ENCODE results near the gene FPGS. TPM values are rescaled to one million over a fixed set of nuclear protein-coding genes. Genes with fewer than 3 reads are reported as not detected.

The FPGS gene
- total RNA-seq, 1 donor = 98.1 TPM

DNA sequence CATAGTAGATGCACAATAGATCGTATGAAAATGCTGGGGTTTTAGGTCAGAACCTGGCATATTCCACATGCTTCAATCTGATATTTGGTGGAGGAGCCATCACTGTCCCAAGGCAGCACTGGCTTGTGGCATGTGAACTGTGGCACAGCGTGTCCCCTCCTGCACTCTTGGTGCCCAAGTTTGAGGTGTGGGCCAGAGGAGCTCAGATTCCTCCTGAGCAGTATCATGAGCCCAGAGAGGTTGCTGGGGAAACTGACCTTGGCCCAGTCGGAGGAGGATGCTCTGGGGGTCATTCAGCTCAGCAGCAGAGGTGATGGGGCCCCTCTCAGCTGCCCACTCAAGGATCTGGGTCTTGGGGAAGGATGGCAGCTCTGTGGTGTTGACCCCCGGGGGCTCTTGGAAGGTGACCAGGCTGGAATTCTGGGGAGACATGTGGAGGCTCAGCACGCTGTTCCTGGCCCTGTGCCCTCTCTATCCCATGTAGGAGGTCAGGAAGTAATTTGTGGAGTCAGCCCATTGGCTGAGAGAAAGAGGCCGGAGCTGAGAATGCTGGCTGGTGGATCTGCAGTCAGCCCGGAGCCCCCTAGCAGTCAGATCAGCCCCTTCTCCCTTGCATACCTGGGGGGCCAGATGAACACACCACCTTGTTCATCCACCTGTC is 23.7 kb downstream of the FPGS start:
- Histone ChIP-seq H4K20me1 (ENCODE audit: insufficient read depth, low read length) (no peaks in the 10 kb centered on the region), H3K4me3 (ENCODE audit: insufficient read depth, low read length) (no peak overlapping the region), H3K9me3 (ENCODE audit: low read depth, low read length) (no peaks in the 10 kb centered on the region), H3K36me3 (ENCODE audit: insufficient read depth, low read length) (peaks cover 69% of the 10 kb centered on the region), H3K27ac (ENCODE audit: low read depth, low read length) (peak overlapping the region; percentile 28), H3K79me2 (ENCODE audit: insufficient read depth, low read length) (peaks cover 54% of the 10 kb centered on the region), H3K4me2 (ENCODE audit: insufficient read depth, low read length) (no peak overlapping the region), H3K4me1 (ENCODE audit: insufficient read depth, low read length) (peaks cover 13% of the 10 kb centered on the region), H3K27me3 (ENCODE audit: insufficient read depth, low read length) (no peaks in the 10 kb centered on the region), H2AFZ (ENCODE audit: low read length) (no peak overlapping the region)
- DNase-seq (ENCODE audit: insufficient read length, low spot score, missing footprints) = peak; percentile 61
- TF ChIP-seq, protein P1, sequence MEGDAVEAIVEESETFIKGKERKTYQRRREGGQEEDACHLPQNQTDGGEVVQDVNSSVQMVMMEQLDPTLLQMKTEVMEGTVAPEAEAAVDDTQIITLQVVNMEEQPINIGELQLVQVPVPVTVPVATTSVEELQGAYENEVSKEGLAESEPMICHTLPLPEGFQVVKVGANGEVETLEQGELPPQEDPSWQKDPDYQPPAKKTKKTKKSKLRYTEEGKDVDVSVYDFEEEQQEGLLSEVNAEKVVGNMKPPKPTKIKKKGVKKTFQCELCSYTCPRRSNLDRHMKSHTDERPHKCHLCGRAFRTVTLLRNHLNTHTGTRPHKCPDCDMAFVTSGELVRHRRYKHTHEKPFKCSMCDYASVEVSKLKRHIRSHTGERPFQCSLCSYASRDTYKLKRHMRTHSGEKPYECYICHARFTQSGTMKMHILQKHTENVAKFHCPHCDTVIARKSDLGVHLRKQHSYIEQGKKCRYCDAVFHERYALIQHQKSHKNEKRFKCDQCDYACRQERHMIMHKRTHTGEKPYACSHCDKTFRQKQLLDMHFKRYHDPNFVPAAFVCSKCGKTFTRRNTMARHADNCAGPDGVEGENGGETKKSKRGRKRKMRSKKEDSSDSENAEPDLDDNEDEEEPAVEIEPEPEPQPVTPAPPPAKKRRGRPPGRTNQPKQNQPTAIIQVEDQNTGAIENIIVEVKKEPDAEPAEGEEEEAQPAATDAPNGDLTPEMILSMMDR (IDR thresholded peaks at IDR 0.05; ENCODE audit: extremely low read depth, low read depth, low read length) = no peak

DNA sequence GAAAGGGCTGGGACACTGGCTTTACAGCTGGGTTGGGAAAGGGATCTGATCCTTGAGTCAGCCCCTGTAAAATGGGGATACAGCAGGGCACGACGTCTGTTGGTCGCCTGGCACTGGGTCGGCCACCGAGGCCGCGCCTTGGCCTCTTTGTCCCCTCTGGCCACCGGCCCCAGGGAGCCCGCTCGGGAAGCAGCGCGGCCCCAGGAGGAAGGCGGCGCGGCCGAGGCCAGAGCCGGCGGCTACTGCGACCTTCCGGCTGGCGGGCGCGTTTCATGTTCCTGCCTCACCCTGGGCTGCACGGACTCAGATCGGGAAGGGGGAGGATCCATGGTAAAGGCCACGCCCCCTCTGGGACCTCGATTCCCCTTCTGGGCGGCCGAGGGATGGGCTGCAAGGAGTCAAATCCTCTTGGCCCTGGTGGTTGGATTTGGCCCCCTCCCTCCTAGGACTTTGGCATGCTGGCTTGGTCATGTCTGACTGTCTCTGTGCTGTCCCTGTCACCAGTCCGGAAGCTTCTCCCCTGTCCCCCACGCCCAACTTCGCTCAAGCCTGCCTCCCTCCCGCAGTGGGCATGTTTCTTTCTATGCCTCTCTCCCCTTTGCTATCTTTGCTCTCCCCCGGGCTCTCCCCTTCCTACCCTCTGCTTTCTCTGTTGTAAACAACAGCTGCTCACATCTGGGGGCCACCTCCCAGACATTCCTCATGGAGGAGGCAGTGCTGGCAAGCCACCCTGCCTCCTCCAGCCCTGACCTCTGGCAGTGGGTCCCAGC is 25.8 kb downstream of the FPGS start:
- peak overlapping the region; percentile 69 for H3K4me2 ChIP-seq (ENCODE audit: insufficient read depth, low read length)
- peaks cover 27% of the 10 kb centered on the region for H3K4me1 ChIP-seq (ENCODE audit: insufficient read depth, low read length)
- H2AFZ ChIP-seq (ENCODE audit: low read length) = peak overlapping the region; percentile 49
- DNase-seq (ENCODE audit: insufficient read length, low spot score, missing footprints) = peak; percentile 98
- H3K79me2 ChIP-seq (ENCODE audit: insufficient read depth, low read length) = peaks cover 67% of the 10 kb centered on the region
- H3K9me3 ChIP-seq (ENCODE audit: low read depth, low read length) = no peaks in the 10 kb centered on the region
- TF ChIP-seq, protein P1 (IDR thresholded peaks at IDR 0.05; ENCODE audit: extremely low read depth, low read depth, low read length) = no peak
- peak overlapping the region; percentile 80 for H3K27ac ChIP-seq (ENCODE audit: low read depth, low read length)
- H3K4me3 ChIP-seq (ENCODE audit: insufficient read depth, low read length) = peak overlapping the region; percentile 42
- H3K36me3 ChIP-seq (ENCODE audit: insufficient read depth, low read length) = peaks cover 57% of the 10 kb centered on the region
- no peaks in the 10 kb centered on the region for H4K20me1 ChIP-seq (ENCODE audit: insufficient read depth, low read length)
- no peaks in the 10 kb centered on the region for H3K27me3 ChIP-seq (ENCODE audit: insufficient read depth, low read length)

DNA sequence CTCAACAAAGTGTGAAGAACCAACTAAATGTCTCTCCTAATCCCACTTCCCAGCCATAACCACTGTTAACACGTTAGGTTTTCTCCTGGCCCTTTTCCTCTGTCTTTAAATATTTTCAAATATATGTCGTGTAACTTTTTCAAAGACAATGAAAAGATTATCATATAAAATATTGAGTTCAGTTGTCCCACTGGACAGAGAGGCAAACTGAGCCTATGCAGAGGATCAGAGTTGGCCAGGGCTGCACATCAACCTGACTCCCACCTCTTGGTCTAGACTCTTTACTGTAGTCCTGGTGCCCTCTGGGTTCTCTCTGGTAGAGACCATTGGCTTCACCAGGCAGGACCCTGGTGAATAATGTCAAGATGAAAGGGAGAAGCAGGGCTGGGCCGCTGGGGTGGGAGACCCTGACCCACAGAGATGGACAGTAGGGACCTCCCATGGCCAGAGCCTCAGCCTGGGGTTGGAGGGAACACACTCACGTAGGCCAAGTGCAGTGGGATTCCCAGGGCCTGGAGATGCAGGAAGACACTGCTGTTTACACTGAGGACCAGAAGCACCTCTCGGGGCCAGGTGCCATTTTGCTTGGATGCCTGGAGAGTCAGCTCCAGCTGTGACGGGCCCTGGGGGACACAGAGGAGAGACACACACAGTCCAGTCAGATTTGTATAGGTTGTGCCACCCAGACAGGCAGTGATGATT is 26.7 kb downstream of the FPGS start:
- no peak overlapping the region for H3K4me3 ChIP-seq (ENCODE audit: insufficient read depth, low read length)
- H3K9me3 ChIP-seq (ENCODE audit: low read depth, low read length) = no peaks in the 10 kb centered on the region
- H3K79me2 ChIP-seq (ENCODE audit: insufficient read depth, low read length) = peaks cover 71% of the 10 kb centered on the region
- peaks cover 32% of the 10 kb centered on the region for H3K4me1 ChIP-seq (ENCODE audit: insufficient read depth, low read length)
- H4K20me1 ChIP-seq (ENCODE audit: insufficient read depth, low read length) = no peaks in the 10 kb centered on the region
- peak; percentile 67 for DNase-seq (ENCODE audit: insufficient read length, low spot score, missing footprints)
- no peaks in the 10 kb centered on the region for H3K27me3 ChIP-seq (ENCODE audit: insufficient read depth, low read length)
- no peak overlapping the region for H2AFZ ChIP-seq (ENCODE audit: low read length)
- TF ChIP-seq, protein P1 (IDR thresholded peaks at IDR 0.05; ENCODE audit: extremely low read depth, low read depth, low read length) = no peak
- H3K4me2 ChIP-seq (ENCODE audit: insufficient read depth, low read length) = no peak overlapping the region
- peaks cover 54% of the 10 kb centered on the region for H3K36me3 ChIP-seq (ENCODE audit: insufficient read depth, low read length)
- peak overlapping the region; percentile 80 for H3K27ac ChIP-seq (ENCODE audit: low read depth, low read length)

DNA sequence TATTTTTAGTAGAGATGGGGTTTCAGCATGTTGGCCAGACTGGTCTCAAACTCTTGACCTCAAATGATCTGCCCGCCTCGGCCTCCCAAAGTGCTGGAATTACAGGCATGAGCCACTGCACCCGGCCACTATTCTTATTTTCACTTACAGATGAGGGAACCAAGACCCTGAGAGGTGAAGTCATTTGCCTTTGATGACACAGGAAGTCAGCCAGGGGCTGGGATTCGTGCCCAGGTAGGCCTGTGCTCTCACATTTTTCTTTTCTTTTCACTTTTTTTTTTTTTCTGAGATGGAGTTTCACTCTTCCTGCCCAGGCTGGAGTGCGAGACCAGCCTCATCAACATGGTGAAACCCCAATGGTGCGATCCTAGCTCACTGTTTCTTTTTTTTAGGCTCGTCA is 29.6 kb downstream of the FPGS start:
- TF ChIP-seq, protein P1 (IDR thresholded peaks at IDR 0.05; ENCODE audit: extremely low read depth, low read depth, low read length) = no peak
- no peak overlapping the region for H3K4me2 ChIP-seq (ENCODE audit: insufficient read depth, low read length)
- no peak overlapping the region for H2AFZ ChIP-seq (ENCODE audit: low read length)
- no peak overlapping the region for H3K4me3 ChIP-seq (ENCODE audit: insufficient read depth, low read length)
- H3K27ac ChIP-seq (ENCODE audit: low read depth, low read length) = peak overlapping the region; percentile 58
- no peak for DNase-seq (ENCODE audit: insufficient read length, low spot score, missing footprints)
- no peaks in the 10 kb centered on the region for H4K20me1 ChIP-seq (ENCODE audit: insufficient read depth, low read length)
- peaks cover 37% of the 10 kb centered on the region for H3K36me3 ChIP-seq (ENCODE audit: insufficient read depth, low read length)
- H3K9me3 ChIP-seq (ENCODE audit: low read depth, low read length) = no peaks in the 10 kb centered on the region
- H3K27me3 ChIP-seq (ENCODE audit: insufficient read depth, low read length) = no peaks in the 10 kb centered on the region
- peaks cover 56% of the 10 kb centered on the region for H3K4me1 ChIP-seq (ENCODE audit: insufficient read depth, low read length)
- peaks cover 70% of the 10 kb centered on the region for H3K79me2 ChIP-seq (ENCODE audit: insufficient read depth, low read length)

Measured in osteoblast (primary cell).